H1 (cell line): Measurements from ENCODE around the gene ISOC2. TPM values are rescaled to one million over a fixed set of nuclear protein-coding genes. Genes with fewer than 3 reads are reported as not detected.

Experiments
- CTCF ChIA-PET: fragments of 300-600 bp; sonication (Branson Sonifier 250); formaldehyde crosslinking; loops from one replicate; lab custom pipeline; 2021; ENCODE audit not compliant: partially characterized antibody; lab: Charles Lee
- POLR2A ChIA-PET: fragments of 300-600 bp; sonication (Branson Sonifier 250); formaldehyde crosslinking; loops from one replicate; lab custom pipeline; 2021; ENCODE audit warnings: inconsistent platforms; ENCODE audit not compliant: partially characterized antibody; lab: Charles Lee
- DNase-seq, 2 experiments: peaks; one replicate each; pipeline versions ENCODE4 v3.0.0 to v3.0.0-alpha.2; 2010 to 2022; ENCODE audit warnings: low spot score in 2 of 2, low read depth in 1 of 2, mixed read lengths in 1 of 2
- FAIRE-seq: peaks from 2 replicates; lab custom pipeline; 2011; peaks lifted over from hg19 to GRCh38; lab: Jason Lieb, UNC
- H2AFZ ChIP-seq: 2 replicates; pipeline ENCODE4 v1.8.1; 2012; ENCODE audit warnings: low read length, inconsistent platforms
- H2AK5ac ChIP-seq: 2 replicates; pipeline ENCODE4 v1.6.1; 2013; ENCODE audit warnings: low read depth, low read length
- H2BK120ac ChIP-seq: replicated peaks from 2 replicates; pipeline ENCODE3; 2013; ENCODE audit warnings: low read depth, low read length, inconsistent platforms
- H2BK12ac ChIP-seq: 2 replicates; pipeline ENCODE4 v1.6.1; 2013; ENCODE audit warnings: low read depth, low read length
- H2BK15ac ChIP-seq: 2 replicates; pipeline ENCODE4 v1.6.1; 2013; ENCODE audit warnings: low read length
- H2BK20ac ChIP-seq: 2 replicates; pipeline ENCODE4 v1.6.1; 2013; ENCODE audit warnings: low read length
- H2BK5ac ChIP-seq: 2 replicates; pipeline ENCODE4 v1.6.1; 2013; ENCODE audit warnings: low read depth, low read length
- H3K14ac ChIP-seq: 2 replicates; pipeline ENCODE4 v1.6.1; 2013; ENCODE audit warnings: inconsistent platforms; ENCODE audit not compliant: insufficient read length
- H3K18ac ChIP-seq: 2 replicates; pipeline ENCODE4 v1.6.1; 2013; ENCODE audit warnings: low read length; ENCODE audit errors: extremely low read depth
- H3K23ac ChIP-seq: 2 replicates; pipeline ENCODE4 v1.6.1; 2013; ENCODE audit warnings: inconsistent platforms; ENCODE audit not compliant: insufficient read length
- H3K23me2 ChIP-seq: 2 replicates; pipeline ENCODE4 v1.6.1; 2013; ENCODE audit warnings: low read depth, low read length
- H3K27ac ChIP-seq: 2 replicates; pipeline ENCODE4 v1.6.1; 2011; ENCODE audit warnings: low read depth, low read length, inconsistent platforms
- H3K27me3 ChIP-seq, 4 experiments: replicated peaks in 1 of 4; 1 replicate in 1 of 4; 2 replicates in 3 of 4; pipeline versions ENCODE4 v1.6.1 to v1.8.1; 2011 to 2013; ENCODE audit warnings: low read length in 3 of 4, mild to moderate bottlenecking in 3 of 4, inconsistent platforms in 2 of 4, mixed read lengths in 2 of 4, moderate library complexity in 1 of 4; ENCODE audit not compliant: control insufficient read depth in 3 of 4, insufficient read depth in 3 of 4; ENCODE audit errors: extremely low read depth in 1 of 4
- H3K36me3 ChIP-seq, 4 experiments: 2 replicates each; pipeline versions ENCODE4 v1.6.1 to v1.8.1; 2011 to 2013; ENCODE audit warnings: mild to moderate bottlenecking in 4 of 4, low read length in 3 of 4, moderate library complexity in 2 of 4, control low read depth in 1 of 4, inconsistent platforms in 1 of 4; ENCODE audit not compliant: insufficient read depth in 4 of 4, control insufficient read depth in 2 of 4
- H3K4ac ChIP-seq: replicated peaks from 2 replicates; pipeline ENCODE3; 2013; ENCODE audit warnings: low read length, low read depth, mixed read lengths, inconsistent platforms; ENCODE audit not compliant: insufficient read length
- H3K4me1 ChIP-seq, 4 experiments: replicated peaks in 1 of 4; 1 replicate in 1 of 4; 2 replicates in 3 of 4; pipeline versions ENCODE4 v1.6.1 to v1.8.1; 2011 to 2013; ENCODE audit warnings: low read length in 3 of 4, inconsistent platforms in 2 of 4, mixed read lengths in 1 of 4; ENCODE audit not compliant: insufficient read depth in 4 of 4, control insufficient read depth in 3 of 4
- H3K4me2 ChIP-seq, 2 experiments: 2 replicates each; pipeline versions ENCODE4 v1.6.1 to v1.8.1; 2011 to 2013; ENCODE audit warnings: low read depth in 2 of 2, low read length in 2 of 2, control low read depth in 1 of 2, inconsistent platforms in 1 of 2, mild to moderate bottlenecking in 1 of 2; ENCODE audit not compliant: insufficient read depth in 1 of 2
- H3K4me3 ChIP-seq, 4 experiments: fragments of 200-600, 300-600 bp in 1 of 4; sonication (generic), shearing (Covaris generic), sonication (Bioruptor Twin) in 1 of 4; 2 replicates each; pipeline versions ENCODE4 v1.5.1 to v1.8.1; 2011 to 2016; ENCODE audit warnings: low read length in 4 of 4, low read depth in 3 of 4, control low read depth in 2 of 4, inconsistent platforms in 2 of 4, mild to moderate bottlenecking in 2 of 4, mixed read lengths in 1 of 4, moderate library complexity in 1 of 4; ENCODE audit not compliant: insufficient read depth in 2 of 4; ENCODE audit errors: extremely low read depth in 1 of 4
- H3K56ac ChIP-seq: replicated peaks from 2 replicates; pipeline ENCODE3; 2013; ENCODE audit warnings: low read depth, mild to moderate bottlenecking, mixed read lengths, low read length, inconsistent platforms; ENCODE audit not compliant: insufficient read length
- H3K79me1 ChIP-seq: 2 replicates; pipeline ENCODE4 v1.6.1; 2013; ENCODE audit warnings: low read depth, low read length, control low read depth
- H3K79me2 ChIP-seq, 2 experiments: 2 replicates each; pipeline versions ENCODE4 v1.6.1 to v1.8.1; 2012 to 2013; ENCODE audit warnings: low read length in 2 of 2, mild to moderate bottlenecking in 2 of 2, inconsistent platforms in 1 of 2; ENCODE audit not compliant: insufficient read depth in 2 of 2, control insufficient read depth in 1 of 2
- H3K9ac ChIP-seq, 4 experiments: replicated peaks in 1 of 4; 1 replicate in 1 of 4; 2 replicates in 3 of 4; pipeline versions ENCODE4 v1.6.1 to v1.8.1; 2011 to 2013; ENCODE audit warnings: low read depth in 3 of 4, low read length in 3 of 4, control low read depth in 2 of 4, mild to moderate bottlenecking in 2 of 4, moderate library complexity in 2 of 4, inconsistent platforms in 1 of 4; ENCODE audit errors: extremely low read depth in 1 of 4
- H3K9me3 ChIP-seq, 2 experiments: 2 replicates each; pipeline versions ENCODE4 v1.6.1 to v1.8.1; 2012 to 2013; ENCODE audit warnings: mild to moderate bottlenecking in 2 of 2, moderate library complexity in 2 of 2, control low read depth in 1 of 2, inconsistent platforms in 1 of 2, low read depth in 1 of 2, low read length in 1 of 2, mixed read lengths in 1 of 2; ENCODE audit not compliant: insufficient read depth in 2 of 2
- H4K20me1 ChIP-seq, 2 experiments: replicated peaks in 1 of 2; 2 replicates each; pipeline versions ENCODE3 to v1.8.1; 2011 to 2013; ENCODE audit warnings: inconsistent platforms in 2 of 2, low read length in 2 of 2, mild to moderate bottlenecking in 1 of 2; ENCODE audit not compliant: insufficient read depth in 2 of 2, control insufficient read depth in 1 of 2
- H4K5ac ChIP-seq: 2 replicates; pipeline ENCODE4 v1.6.1; 2013; ENCODE audit warnings: low read length, low read depth, mixed read lengths, inconsistent platforms; ENCODE audit not compliant: insufficient read length
- H4K8ac ChIP-seq: 2 replicates; pipeline ENCODE4 v1.8.0; 2013; ENCODE audit warnings: mild to moderate bottlenecking, moderate library complexity, low read length, inconsistent platforms; ENCODE audit not compliant: insufficient read depth; ENCODE audit errors: extremely low read depth
- H4K91ac ChIP-seq: replicated peaks from 2 replicates; pipeline ENCODE3; 2013; ENCODE audit warnings: low read length, mixed read lengths, inconsistent platforms; ENCODE audit not compliant: insufficient read length
- BCL11A ChIP-seq, 2 experiments: IDR thresholded peaks; one replicate each; pipeline ENCODE4 v1.6.1; 2011; ENCODE audit warnings: low read depth in 2 of 2, low read length in 2 of 2, mild to moderate bottlenecking in 2 of 2
- HDAC2 ChIP-seq, 2 experiments: fragments of 300-600 bp in 1 of 2; sonication (generic) in 1 of 2; IDR thresholded peaks; 2 replicates each; pipeline ENCODE4 v1.6.1; 2011 to 2012; ENCODE audit warnings: low read depth in 2 of 2, low read length in 2 of 2, mild to moderate bottlenecking in 2 of 2, moderate library complexity in 2 of 2, borderline replicate concordance in 1 of 2, inconsistent platforms in 1 of 2
- KDM1A ChIP-seq: fragments of 200-600, 300-600 bp; sonication (generic); IDR thresholded peaks from 2 replicates; pipeline ENCODE4 v1.7.1; 2016; ENCODE audit warnings: mild to moderate bottlenecking, low read length, borderline replicate concordance
- RNF2 ChIP-seq: fragments of 200-900, 300-1000 bp; sonication (generic); IDR thresholded peaks from 2 replicates; pipeline ENCODE4 v1.7.1; 2016; ENCODE audit warnings: borderline replicate concordance, low read depth, mild to moderate bottlenecking, antibody characterized with exemption, low read length; ENCODE audit not compliant: poor library complexity, severe bottlenecking; ENCODE audit errors: missing control alignments
- SIN3A ChIP-seq, 2 experiments: IDR thresholded peaks in 1 of 2; conservative IDR thresholded peaks in 1 of 2; 2 replicates each; pipeline ENCODE4 v1.6.1; 2011 to 2012; ENCODE audit warnings: low read length in 2 of 2, improper control_type of control experiment in 1 of 2, low read depth in 1 of 2, mild to moderate bottlenecking in 1 of 2
- SIX5 ChIP-seq: IDR thresholded peaks from 2 replicates; pipeline ENCODE4 v1.6.1; 2011; ENCODE audit warnings: mild to moderate bottlenecking, low read depth, low read length
- SP4 ChIP-seq: IDR thresholded peaks from 2 replicates; pipeline ENCODE4 v1.6.1; 2012; ENCODE audit warnings: low read length, inconsistent platforms
- TEAD4 ChIP-seq: IDR thresholded peaks from 2 replicates; pipeline ENCODE4 v1.6.1; 2012; ENCODE audit warnings: low read depth, low read length, inconsistent platforms, mixed read lengths
- WGBS, 2 experiments: shearing (Covaris generic) in 1 of 2; methylation state at CpG; one replicate each; pipeline versions ENCODE4 v1.1.6 to v1.1.7; 2013 to 2015; ENCODE audit warnings: low lambda C conversion rate in 2 of 2, mixed read lengths in 2 of 2, inconsistent platforms in 1 of 2, low coverage in 1 of 2, missing lambda C conversion rate in 1 of 2; ENCODE audit not compliant: insufficient replicate concordance in 2 of 2, insufficient coverage in 1 of 2, insufficient read length in 1 of 2; ENCODE audit errors: extremely low coverage in 1 of 2, missing lambda C conversion rate in 1 of 2; 5-methylcytosine and 5-hydroxymethylcytosine counted together
- polyA plus RNA-seq, 7 experiments: library from polyadenylated mRNA; depleted of rRNA in 3 of 7; stranded (reverse) in 5 of 7; unstranded in 2 of 7; fragments of >200 nt in 5 of 7; fragments of 200-250 nt in 2 of 7; gene quantifications; 1 replicate in 5 of 7; 2 replicates in 1 of 7; 4 replicates in 1 of 7; pipeline versions ENCODE4 v1.2.1 to v1.2.3, GENCODE V29; 2011 to 2013; ENCODE audit warnings: missing spikeins in 2 of 7, mixed read lengths in 2 of 7
- total RNA-seq: library from RNA; stranded (reverse); fragmentation: NEBNext Ultra II Directional; extraction: Animal tissue kit (Norgen Biotek cat#: 25700); gene quantifications from 2 replicates; pipeline ENCODE4 v1.2.1, GENCODE V29; 2021

ISOC2 gene
- total and polyA plus RNA-seq, 2 of the 8 experiments (the other 6 are each of a cell fraction or from before 2014, with no cell fraction given), result 96.9 to 152 TPM

- Histone ChIP-seq H3K4me1 (peaks cover 0 to 49% (median 30%) of the 10 kb centered on the region in 4 experiments; a peak in 6 of 7 replicates), H2BK20ac (peak within 1 kb of the TSS; percentile 18; the same call in 1 of the 2 replicates), H4K91ac (peak within 1 kb of the TSS; percentile 81), H3K18ac (peak within 1 kb of the TSS; percentile 78), H4K5ac (no peak within 1 kb of the TSS), H2BK15ac (no peak within 1 kb of the TSS), H3K79me2 (peaks cover 0 to 5% of the 10 kb centered on the region in 2 experiments; a peak in 1 of 4 replicates), H4K20me1 (peaks cover 0 to 4% of the 10 kb centered on the region in 2 experiments), H3K9ac (no peak within 1 kb of the TSS), H3K4me2 (peak within 1 kb of the TSS; percentile 53 to 75), H3K23ac (no peak within 1 kb of the TSS), H2BK12ac (peak within 1 kb of the TSS; percentile 50; the same call in 1 of the 2 replicates), H2BK5ac (peak within 1 kb of the TSS; percentile 71; the same call in 1 of the 2 replicates), H3K27ac (no peak within 1 kb of the TSS), H2AK5ac (no peak within 1 kb of the TSS), H3K4ac (peak within 1 kb of the TSS; percentile 94), H3K36me3 (peaks cover 0 to 3% (median 0%) of the 10 kb centered on the region in 4 experiments; a peak in 1 of 8 replicates), H3K9me3 (no peaks in the 10 kb centered on the region), H3K79me1 (peaks cover 4% of the 10 kb centered on the region; the same call in 1 of the 2 replicates), H3K4me3 (peak within 1 kb of the TSS in 3 of 4 experiments; percentile 21 to 57 (median 26); a peak in 7 of 8 replicates), H3K23me2 (peaks cover 11% of the 10 kb centered on the region), H3K14ac (no peak within 1 kb of the TSS), H3K56ac (peak within 1 kb of the TSS; percentile 67), H2AFZ (no peak within 1 kb of the TSS), H4K8ac (peak within 1 kb of the TSS; percentile 86), H2BK120ac (no peak within 1 kb of the TSS), H3K27me3 (no peaks in the 10 kb centered on the region; a peak in 2 of 7 replicates)
- DNase-seq (peak in 1 of 2 experiments; percentile 75), FAIRE-seq (no peak)
- 19% methylated on average over 4 of the region's 21 CpGs; no CpG with 5 or more reads in 1 of the 2 experiments for WGBS, 2 experiments
- POLR2A ChIA-PET, result interaction anchor here (0.5 to 7.5 kb wide), 10 partner anchors 10 to 370 kb away, joined by 3 to 57 read pairs (median 3); partner anchors contain the start of gene ZNF628
- CTCF ChIA-PET, result interaction anchor here (0.8 to 3.3 kb wide), 6 partner anchors 14 to 35 kb away, joined by 3 to 28 read pairs (median 4); no protein-coding TSS in a partner anchor
- no peak for TF ChIP-seq TEAD4
- TF ChIP-seq RNF2, result no peak
- no peak for TF ChIP-seq BCL11A (IDR thresholded peaks at IDR 0.05; ENCODE audit: low read depth in 2 of 2, low read length in 2 of 2)
- TF ChIP-seq KDM1A, result peak; percentile 91
- no peak for TF ChIP-seq SIX5
- TF ChIP-seq SP4, result no peak
- TF ChIP-seq SIN3A (conservative IDR thresholded peaks at IDR 0.05 in 1 of 2, IDR thresholded peaks at IDR 0.05 in 1 of 2; ENCODE audit: low read depth in 1 of 2, low read length in 2 of 2), result 0 out of 4 replicates have a peak, but pooled peaks of 1 of the 2 experiments have one; percentile 15
- 0 out of 4 replicates have a peak, but pooled peaks of 1 of the 2 experiments have one; percentile 30 for TF ChIP-seq HDAC2 (IDR thresholded peaks at IDR 0.05; ENCODE audit: borderline replicate concordance in 1 of 2, low read depth in 2 of 2, low read length in 2 of 2)
Observed at GRCh38 chr19:55487924-55488687, 26.7 kb upstream of the ISOC2 start, which contains the start of gene SSC5D. SSC5D (plus strand) TSS chr19:55488436; CDS start chr19:55488590, 154 bp downstream.
